Smooth muscle cell (in vitro differentiated cells): ENCODE measurements around the gene MYOM3. TPM values are rescaled to one million over a fixed set of nuclear protein-coding genes. Genes with fewer than 3 reads are reported as not detected.
A peak's percentile ranks its signal among the peaks of the same experiment; 100 is the strongest.

Experiments used
- DNase-seq: peaks from one replicate; lab custom pipeline; 2025; ENCODE audit not compliant: unreplicated experiment; lab: John Stamatoyannopoulos, UW
- H2AFZ ChIP-seq: fragments of 200-600 bp; sonication (generic); 2 replicates; pipeline ENCODE4 v1.6.0; 2016; ENCODE audit warnings: antibody characterized with exemption, low read depth, mild to moderate bottlenecking
- H3F3A ChIP-seq: fragments of 200-600 bp; sonication (generic); 2 replicates; pipeline ENCODE4 v1.6.0; 2017; ENCODE audit warnings: antibody characterized with exemption, low read depth
- H3K27ac ChIP-seq: fragments of 200-600 bp; sonication (generic); 2 replicates; pipeline ENCODE4 v1.5.1; 2016; ENCODE audit warnings: low read depth, mild to moderate bottlenecking
- H3K27me3 ChIP-seq: fragments of 200-600 bp; sonication (generic); 2 replicates; pipeline ENCODE4 v1.6.1; 2016; ENCODE audit warnings: low read depth, mild to moderate bottlenecking
- H3K36me3 ChIP-seq: fragments of 200-600 bp; sonication (generic); 2 replicates; pipeline ENCODE4 v1.5.1; 2016; ENCODE audit warnings: low read depth
- H3K4me1 ChIP-seq: fragments of 200-600 bp; sonication (generic); 2 replicates; pipeline ENCODE4 v1.5.1; 2016; ENCODE audit warnings: low read depth
- H3K4me2 ChIP-seq: fragments of 200-600 bp; sonication (generic); 2 replicates; pipeline ENCODE4 v1.6.0; 2016; ENCODE audit warnings: mild to moderate bottlenecking
- H3K4me3 ChIP-seq: fragments of 200-600 bp; sonication (generic); 2 replicates; pipeline ENCODE4 v1.5.1; 2016; ENCODE audit warnings: mild to moderate bottlenecking
- H3K79me2 ChIP-seq: fragments of 200-600 bp; sonication (generic); 2 replicates; pipeline ENCODE4 v1.6.0; 2016; ENCODE audit warnings: low read depth, mild to moderate bottlenecking
- H3K9ac ChIP-seq: fragments of 200-600 bp; sonication (generic); 2 replicates; pipeline ENCODE4 v1.6.0; 2016; ENCODE audit warnings: low read depth
- H3K9me3 ChIP-seq: fragments of 200-600 bp; sonication (generic); replicated peaks from 2 replicates; pipeline ENCODE4 v1.5.1; 2016; ENCODE audit warnings: low read depth
- H4K20me1 ChIP-seq: fragments of 200-600 bp; sonication (generic); 2 replicates; pipeline ENCODE4 v1.6.0; 2016; ENCODE audit warnings: low read depth
- WGBS: methylation state at CpG from one replicate; pipeline ENCODE4 v1.1.7; 2016; ENCODE audit warnings: low lambda C conversion rate; 5-methylcytosine and 5-hydroxymethylcytosine counted together
- polyA plus RNA-seq: library from polyadenylated mRNA; unstranded; fragments of >200 nt; fragmentation: Nextera tagmentation; extraction: Ambion mirVana; gene quantifications from 2 replicates; pipeline ENCODE4 v1.2.1, GENCODE V29; 2016
- total RNA-seq: library from RNA; depleted of rRNA; stranded (reverse); fragments of >200 nt; gene quantifications from 2 replicates; pipeline ENCODE4 v1.2.3, GENCODE V29; 2014
- TF ChIP-seq, protein P1 (sequence below): fragments of 200-600 bp; sonication (generic); IDR thresholded peaks from 2 replicates; pipeline ENCODE4 v1.5.1; 2017; ENCODE audit warnings: borderline replicate concordance, mild to moderate bottlenecking, antibody characterized with exemption; ENCODE audit not compliant: insufficient read depth, poor library complexity, severe bottlenecking

Gene MYOM3
- total and polyA plus RNA-seq, 2 experiments from 2014 or later, result 0.18 to 0.26 TPM

GRCh38 chr1:24110642-24111261 lies 1.2 kb downstream of the MYOM3 start:
- no peaks in the 10 kb centered on the region for H3K27me3 ChIP-seq
- H3K36me3 ChIP-seq, result no peaks in the 10 kb centered on the region
- DNase-seq, result no peak
- H3K4me3 ChIP-seq, result no peak overlapping the region
- no peaks in the 10 kb centered on the region for H4K20me1 ChIP-seq
- no peak overlapping the region for H3K4me2 ChIP-seq
- peaks cover 14% of the 10 kb centered on the region for H3K4me1 ChIP-seq
- no peaks in the 10 kb centered on the region for H3F3A ChIP-seq
- no peaks in the 10 kb centered on the region for H3K9me3 ChIP-seq
- 44% methylated on average over 14 of the region's 14 CpGs for WGBS
- no peak overlapping the region for H3K27ac ChIP-seq
- no peaks in the 10 kb centered on the region for H3K79me2 ChIP-seq
- no peak overlapping the region for H3K9ac ChIP-seq
- TF ChIP-seq, protein P1, sequence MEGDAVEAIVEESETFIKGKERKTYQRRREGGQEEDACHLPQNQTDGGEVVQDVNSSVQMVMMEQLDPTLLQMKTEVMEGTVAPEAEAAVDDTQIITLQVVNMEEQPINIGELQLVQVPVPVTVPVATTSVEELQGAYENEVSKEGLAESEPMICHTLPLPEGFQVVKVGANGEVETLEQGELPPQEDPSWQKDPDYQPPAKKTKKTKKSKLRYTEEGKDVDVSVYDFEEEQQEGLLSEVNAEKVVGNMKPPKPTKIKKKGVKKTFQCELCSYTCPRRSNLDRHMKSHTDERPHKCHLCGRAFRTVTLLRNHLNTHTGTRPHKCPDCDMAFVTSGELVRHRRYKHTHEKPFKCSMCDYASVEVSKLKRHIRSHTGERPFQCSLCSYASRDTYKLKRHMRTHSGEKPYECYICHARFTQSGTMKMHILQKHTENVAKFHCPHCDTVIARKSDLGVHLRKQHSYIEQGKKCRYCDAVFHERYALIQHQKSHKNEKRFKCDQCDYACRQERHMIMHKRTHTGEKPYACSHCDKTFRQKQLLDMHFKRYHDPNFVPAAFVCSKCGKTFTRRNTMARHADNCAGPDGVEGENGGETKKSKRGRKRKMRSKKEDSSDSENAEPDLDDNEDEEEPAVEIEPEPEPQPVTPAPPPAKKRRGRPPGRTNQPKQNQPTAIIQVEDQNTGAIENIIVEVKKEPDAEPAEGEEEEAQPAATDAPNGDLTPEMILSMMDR, result no peak
- H2AFZ ChIP-seq, result no peak overlapping the region

DNA sequence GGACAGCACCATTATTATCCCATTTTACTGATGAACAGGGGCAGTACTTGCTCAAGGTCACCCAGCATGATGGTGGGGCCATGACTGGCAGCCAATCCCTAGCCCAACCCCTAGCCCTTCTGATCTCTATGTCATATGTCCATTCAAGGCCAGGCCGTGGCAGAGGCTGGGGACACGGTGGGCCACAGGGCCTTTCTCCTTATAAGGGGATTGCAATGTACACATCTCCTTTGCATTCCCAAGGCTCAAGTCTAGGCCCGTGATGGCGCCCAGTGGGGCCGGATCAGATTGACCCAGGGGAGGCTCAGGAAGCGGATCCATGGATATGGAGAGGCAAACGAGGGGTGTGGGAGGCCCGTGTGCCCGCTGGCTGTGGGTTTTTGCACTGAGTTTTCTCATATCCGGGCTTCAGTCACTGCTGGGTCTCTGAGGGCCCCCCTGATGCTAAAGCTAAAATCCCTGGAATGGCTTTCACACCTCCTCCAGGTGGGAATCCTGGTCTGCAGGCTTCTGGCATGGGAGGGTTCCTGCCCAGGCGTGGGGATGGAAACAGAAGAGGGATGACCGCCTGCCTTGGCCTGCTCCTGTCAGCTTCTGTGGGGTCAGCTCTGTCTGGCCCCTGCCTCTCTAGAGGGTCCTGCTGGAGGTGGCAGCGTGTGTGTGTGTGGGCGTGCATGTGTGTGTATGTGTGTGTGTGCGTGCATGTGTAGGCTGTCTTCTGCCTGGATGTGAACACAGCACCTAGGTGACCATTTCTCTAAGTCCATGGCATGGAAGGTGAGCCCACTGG lies 2.1 kb downstream of the MYOM3 start:
- 92% methylated on average over 15 of the region's 15 CpGs for WGBS
- Histone ChIP-seq H3K36me3 (no peaks in the 10 kb centered on the region), H3K9me3 (no peaks in the 10 kb centered on the region), H3K27ac (no peak overlapping the region), H3K9ac (no peak overlapping the region), H2AFZ (no peak overlapping the region), H3K27me3 (no peaks in the 10 kb centered on the region), H3K4me1 (peaks cover 14% of the 10 kb centered on the region), H4K20me1 (no peaks in the 10 kb centered on the region), H3F3A (no peaks in the 10 kb centered on the region), H3K4me2 (no peak overlapping the region), H3K4me3 (no peak overlapping the region), H3K79me2 (no peaks in the 10 kb centered on the region)
- TF ChIP-seq, protein P1, result no peak
- no peak for DNase-seq

DNA sequence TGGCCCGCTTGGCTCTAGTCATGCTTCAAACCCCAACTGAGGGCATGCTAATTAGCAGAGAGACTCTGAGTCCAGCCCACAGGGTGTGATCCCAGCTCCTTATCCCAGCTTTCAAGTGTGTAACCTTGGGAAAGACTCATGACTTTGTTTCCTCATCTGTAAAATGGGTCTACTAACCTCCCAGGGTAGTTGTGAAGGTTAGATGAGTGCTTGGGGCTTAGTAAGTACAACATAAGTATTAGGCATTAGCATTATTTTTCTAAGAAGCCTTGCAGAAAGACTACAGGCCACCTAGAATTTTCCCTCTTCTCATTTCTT lies 2.8 kb downstream of the MYOM3 start:
- no peaks in the 10 kb centered on the region for H3K9me3 ChIP-seq
- TF ChIP-seq, protein P1, result no peak
- no peak overlapping the region for H3K4me2 ChIP-seq
- no peaks in the 10 kb centered on the region for H3K79me2 ChIP-seq
- no peak overlapping the region for H3K4me3 ChIP-seq
- H3K4me1 ChIP-seq, result peaks cover 14% of the 10 kb centered on the region
- H4K20me1 ChIP-seq, result no peaks in the 10 kb centered on the region
- H3K27ac ChIP-seq, result peak overlapping the region; percentile 75
- H3F3A ChIP-seq, result no peaks in the 10 kb centered on the region
- no peak overlapping the region for H3K9ac ChIP-seq
- no peak for DNase-seq
- no peaks in the 10 kb centered on the region for H3K27me3 ChIP-seq
- WGBS, result 75% methylated on average over 1 of the region's 1 CpG
- H3K36me3 ChIP-seq, result no peaks in the 10 kb centered on the region
- peak overlapping the region; percentile 34 for H2AFZ ChIP-seq
